Endothelial cell (in vitro differentiated cells): Measurements from ENCODE around the gene INSRR. TPM values are rescaled to one million over a fixed set of nuclear protein-coding genes. Genes with fewer than 3 reads are reported as not detected.

Experiments
- DNase-seq: peaks from one replicate; pipeline ENCODE4 v3.0.0; 2021; ENCODE audit warnings: low spot score
- H3K27ac Mint-ChIP-seq: one replicate; pipeline ENCODE4 v1.8.0; 2021; ENCODE audit warnings: mixed read lengths, inconsistent platforms; ENCODE audit not compliant: unreplicated experiment
- H3K27me3 Mint-ChIP-seq: one replicate; pipeline ENCODE4 v1.8.0; 2021; ENCODE audit warnings: mild to moderate bottlenecking, moderate library complexity, mixed read lengths, inconsistent platforms; ENCODE audit not compliant: unreplicated experiment
- H3K36me3 Mint-ChIP-seq: one replicate; pipeline ENCODE4 v1.8.0; 2021; ENCODE audit warnings: mild to moderate bottlenecking, low read depth, mixed read lengths, inconsistent platforms; ENCODE audit not compliant: unreplicated experiment
- H3K4me1 Mint-ChIP-seq: one replicate; pipeline ENCODE4 v1.8.0; 2021; ENCODE audit warnings: mild to moderate bottlenecking, mixed read lengths, inconsistent platforms; ENCODE audit not compliant: unreplicated experiment
- H3K4me3 Mint-ChIP-seq: one replicate; pipeline ENCODE4 v1.8.0; 2021; ENCODE audit warnings: mild to moderate bottlenecking, mixed read lengths, inconsistent platforms; ENCODE audit not compliant: unreplicated experiment
- H3K9me3 Mint-ChIP-seq: one replicate; pipeline ENCODE4 v1.8.0; 2021; ENCODE audit warnings: mixed read lengths, inconsistent platforms; ENCODE audit not compliant: unreplicated experiment
- CTCF ChIP-seq: fragments of 200-600 bp; sonication (generic); IDR thresholded peaks from one replicate; pipeline ENCODE4 v1.5.0; 2021; ENCODE audit warnings: antibody characterized with exemption; ENCODE audit not compliant: unreplicated experiment
- total RNA-seq: library from RNA; stranded (reverse); fragmentation: NEBNext Ultra II Directional; extraction: Animal tissue kit (Norgen Biotek cat#: 25700); gene quantifications from one replicate; pipeline ENCODE4 v1.2.1, GENCODE V29; 2021; ENCODE audit not compliant: unreplicated experiment

The INSRR gene
- total RNA-seq, 1 donor from 2014 or later = not detected

- Mint-ChIP-seq H3K27ac (no peak overlapping the region), H3K4me1 (peaks cover 51% of the 10 kb centered on the region), H3K36me3 (peaks cover 32% of the 10 kb centered on the region), H3K9me3 (no peaks in the 10 kb centered on the region), H3K27me3 (peaks cover 15% of the 10 kb centered on the region), H3K4me3 (peak overlapping the region; percentile 65)
- no peak for DNase-seq
- TF ChIP-seq CTCF = no peak
These were observed 45.5 kb upstream of the INSRR start for GRCh38 chr1:156904187-156904959.

- peaks cover 26% of the 10 kb centered on the region for H3K36me3 Mint-ChIP-seq
- H3K27ac Mint-ChIP-seq = no peak overlapping the region
- no peak for DNase-seq
- H3K27me3 Mint-ChIP-seq = peaks cover 16% of the 10 kb centered on the region
- H3K4me3 Mint-ChIP-seq = peak overlapping the region; percentile 66
- peaks cover 58% of the 10 kb centered on the region for H3K4me1 Mint-ChIP-seq
- no peak for TF ChIP-seq CTCF
- no peaks in the 10 kb centered on the region for H3K9me3 Mint-ChIP-seq
These were observed 44.6 kb upstream of the INSRR start for GRCh38 chr1:156903328-156904091.

- Mint-ChIP-seq H3K9me3 (no peaks in the 10 kb centered on the region), H3K4me3 (no peak overlapping the region), H3K27ac (peak overlapping the region; percentile 57), H3K36me3 (peaks cover 26% of the 10 kb centered on the region), H3K4me1 (peaks cover 69% of the 10 kb centered on the region), H3K27me3 (peaks cover 20% of the 10 kb centered on the region)
- no peak for TF ChIP-seq CTCF
- no peak for DNase-seq
These were observed 43.3 kb upstream of the INSRR start for GRCh38 chr1:156901966-156902915.

- H3K4me3 Mint-ChIP-seq = peak overlapping the region; percentile 56
- H3K9me3 Mint-ChIP-seq = no peaks in the 10 kb centered on the region
These were observed 42.6 kb upstream of the INSRR start for GRCh38 chr1:156901590-156901900.

More at GRCh38 chr1:156901590-156901900, 42.6 kb upstream of the INSRR start:
- DNase-seq = no peak
- no peak for TF ChIP-seq CTCF
- peaks cover 22% of the 10 kb centered on the region for H3K27me3 Mint-ChIP-seq
- peaks cover 21% of the 10 kb centered on the region for H3K36me3 Mint-ChIP-seq
- H3K27ac Mint-ChIP-seq = peak overlapping the region; percentile 41
- H3K4me1 Mint-ChIP-seq = peaks cover 68% of the 10 kb centered on the region
